DND-41 (cell line): ENCODE data around the gene LTO1.

Source experiments
- EZH2 ChIP-seq: IDR thresholded peaks from 3 replicates; pipeline ENCODE4 v1.6.1; 2012; ENCODE audit warnings: borderline replicate concordance, low read depth, mild to moderate bottlenecking, moderate library complexity, low read length, inconsistent platforms; ENCODE audit not compliant: severe bottlenecking
- TF ChIP-seq, protein P1 (sequence below): IDR thresholded peaks from 2 replicates; pipeline ENCODE4 v1.5.1; 2012; ENCODE audit warnings: borderline replicate concordance, low read length, moderate library complexity, mild to moderate bottlenecking; ENCODE audit not compliant: poor library complexity, severe bottlenecking; ENCODE audit errors: extremely low read depth

DNA sequence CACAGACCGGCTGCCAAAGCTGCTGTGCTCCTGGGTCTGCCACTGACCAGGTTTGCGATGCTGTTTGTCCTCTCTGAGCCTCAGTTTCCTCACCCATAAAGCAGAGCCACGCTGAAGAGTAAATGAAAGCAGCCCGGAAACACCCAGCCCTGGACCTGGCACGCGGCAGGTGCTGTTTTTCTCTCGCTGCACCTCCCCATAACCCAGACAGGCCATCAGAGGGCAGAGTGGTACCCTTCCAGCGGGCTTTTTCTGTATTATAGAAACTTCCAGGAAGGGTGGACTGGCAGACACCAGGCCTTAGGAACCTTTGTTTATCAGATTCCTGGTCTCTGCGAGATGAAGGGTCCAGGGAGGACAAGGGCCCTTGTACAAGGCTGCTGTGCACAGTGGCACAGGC is 46.6 kb upstream of the LTO1 start:
- no peak for TF ChIP-seq EZH2
- TF ChIP-seq, protein P1, sequence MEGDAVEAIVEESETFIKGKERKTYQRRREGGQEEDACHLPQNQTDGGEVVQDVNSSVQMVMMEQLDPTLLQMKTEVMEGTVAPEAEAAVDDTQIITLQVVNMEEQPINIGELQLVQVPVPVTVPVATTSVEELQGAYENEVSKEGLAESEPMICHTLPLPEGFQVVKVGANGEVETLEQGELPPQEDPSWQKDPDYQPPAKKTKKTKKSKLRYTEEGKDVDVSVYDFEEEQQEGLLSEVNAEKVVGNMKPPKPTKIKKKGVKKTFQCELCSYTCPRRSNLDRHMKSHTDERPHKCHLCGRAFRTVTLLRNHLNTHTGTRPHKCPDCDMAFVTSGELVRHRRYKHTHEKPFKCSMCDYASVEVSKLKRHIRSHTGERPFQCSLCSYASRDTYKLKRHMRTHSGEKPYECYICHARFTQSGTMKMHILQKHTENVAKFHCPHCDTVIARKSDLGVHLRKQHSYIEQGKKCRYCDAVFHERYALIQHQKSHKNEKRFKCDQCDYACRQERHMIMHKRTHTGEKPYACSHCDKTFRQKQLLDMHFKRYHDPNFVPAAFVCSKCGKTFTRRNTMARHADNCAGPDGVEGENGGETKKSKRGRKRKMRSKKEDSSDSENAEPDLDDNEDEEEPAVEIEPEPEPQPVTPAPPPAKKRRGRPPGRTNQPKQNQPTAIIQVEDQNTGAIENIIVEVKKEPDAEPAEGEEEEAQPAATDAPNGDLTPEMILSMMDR, result no peak
